Stimulated activated CD8-positive, alpha-beta memory T cell treated with anti-CD3 and anti-CD28 coated beads, Interleukin-2, amount 100 ng/mL, for 1 hour (primary cell): ENCODE results near the gene RPL19.
A peak's percentile ranks its signal among the peaks of the same experiment; 100 is the strongest.

Experiments
- DNase-seq, 2 donors: peaks; one replicate each; pipeline ENCODE4 v3.0.0-alpha.2; 2020; ENCODE audit warnings: low read depth in 2 of 2

RPL19 gene

GRCh38 chr17:39173080-39173479 lies 27.0 kb upstream of the RPL19 start:
- DNase-seq = no peak

GRCh38 chr17:39173526-39174274 lies 26.4 kb upstream of the RPL19 start:
- no peak for DNase-seq

- DNase-seq = peak; percentile 55 to 70
Measured at GRCh38 chr17:39174920-39175694, 25.0 kb upstream of the RPL19 start.

- DNase-seq = no peak
Measured at GRCh38 chr17:39175695-39176093, 24.4 kb upstream of the RPL19 start.

GRCh38 chr17:39177256-39177655 lies 22.8 kb upstream of the RPL19 start:
- DNase-seq = no peak

- DNase-seq = no peak
Measured at GRCh38 chr17:39178536-39178935, 21.5 kb upstream of the RPL19 start.

GRCh38 chr17:39181303-39181702 lies 18.8 kb upstream of the RPL19 start:
- DNase-seq = no peak

- no peak for DNase-seq
Measured at GRCh38 chr17:39183045-39183444, 17.0 kb upstream of the RPL19 start.

- no peak for DNase-seq
Measured at GRCh38 chr17:39183720-39184119, 16.4 kb upstream of the RPL19 start.

- no peak for DNase-seq
Measured at GRCh38 chr17:39186481-39187002, 13.5 kb upstream of the RPL19 start.

GRCh38 chr17:39187152-39187830 lies 12.8 kb upstream of the RPL19 start:
- DNase-seq = no peak

GRCh38 chr17:39191750-39192510 lies 8.2 kb upstream of the RPL19 start:
- DNase-seq = no peak

- no peak for DNase-seq
Measured at GRCh38 chr17:39192901-39193300, 7.2 kb upstream of the RPL19 start.

- DNase-seq = no peak
Measured at GRCh38 chr17:39193346-39193745, 6.7 kb upstream of the RPL19 start.

- DNase-seq = no peak
Measured at GRCh38 chr17:39194089-39194984, 5.7 kb upstream of the RPL19 start.

GRCh38 chr17:39194985-39195524 lies 5.0 kb upstream of the RPL19 start:
- DNase-seq = no peak

GRCh38 chr17:39195568-39196160 lies 4.4 kb upstream of the RPL19 start:
- no peak for DNase-seq

GRCh38 chr17:39196241-39196807 lies 3.8 kb upstream of the RPL19 start:
- DNase-seq = no peak

GRCh38 chr17:39196808-39197291 lies 3.2 kb upstream of the RPL19 start:
- no peak for DNase-seq
